Fibroblast of lung (primary cell): ENCODE results near the gene CIAO2B.

Source experiments
- CTCF ChIP-seq, 2 donors: IDR thresholded peaks in 1 of 2; conservative IDR thresholded peaks in 1 of 2; 1 replicate in 1 of 2; 2 replicates in 1 of 2; pipeline ENCODE4 v1.5.1; 2011 to 2012; ENCODE audit warnings: low read length in 2 of 2, control low read depth in 1 of 2, inconsistent platforms in 1 of 2, low read depth in 1 of 2, mild to moderate bottlenecking in 1 of 2
- EZH2 ChIP-seq: IDR thresholded peaks from 2 replicates; pipeline ENCODE4 v1.5.1; 2012; ENCODE audit warnings: low read length, control low read depth, mild to moderate bottlenecking; ENCODE audit errors: missing control alignments

GRCh38 chr16:66898933-66899309, 35.3 kb downstream of the CIAO2B start:
- TF ChIP-seq CTCF (conservative IDR thresholded peaks at IDR 0.05 in 1 of 2, IDR thresholded peaks at IDR 0.05 in 1 of 2; ENCODE audit: low read depth in 1 of 2, low read length in 2 of 2) = no peak
- TF ChIP-seq EZH2 = no peak
